K562 (cell line): ENCODE data around the gene GABRR3. TPM values are rescaled to one million over a fixed set of nuclear protein-coding genes. Genes with fewer than 3 reads are reported as not detected.

Experiments used
- ATAC-seq: fragments of 200-7000 bp; cut with Tn5 transposase; 3 replicates; pipeline ENCODE4 v1.9.1; 2020; ENCODE audit warnings: moderate library complexity
- BruUV-seq: library from RNA; stranded (reverse); fragments of 400-500 nt; replicated peaks from 2 replicates; lab custom pipeline; 2021; lab: Mats Ljungman, UMichigan
- CTCF ChIA-PET: fragments of 300-600 bp; formaldehyde crosslinking; extraction: SDS; loops from one replicate; lab custom pipeline; 2021; ENCODE audit warnings: low intra/inter-chr PET ratio; lab: Yijun Ruan, JAX
- POLR2A ChIA-PET: fragments of 300-600, 350-650 bp; sonication (Branson Sonifier 250); formaldehyde crosslinking; extraction: SDS; loops from one replicate; lab custom pipeline; 2021; ENCODE audit warnings: antibody characterized with exemption, inconsistent platforms; lab: Yijun Ruan, JAX
- DNase-seq, 4 experiments: peaks; one replicate each; pipeline versions ENCODE4 v3.0.0 to v3.0.0-alpha.2; 2011 to 2018; ENCODE audit warnings: low spot score in 3 of 4, mixed read lengths in 3 of 4; ENCODE audit errors: extremely low read depth in 1 of 4
- FAIRE-seq: peaks from 2 replicates; lab custom pipeline; 2011; peaks lifted over from hg19 to GRCh38; lab: Jason Lieb, UNC
- H2AFZ ChIP-seq: 2 replicates; pipeline ENCODE4 v1.6.0; 2011; ENCODE audit warnings: low read depth, low read length, control low read depth, inconsistent platforms
- H3K27ac ChIP-seq: fragments of 200-600 bp; 3 replicates; pipeline ENCODE4 v1.8.0; 2011; ENCODE audit warnings: low read depth, mild to moderate bottlenecking, control low read depth, inconsistent platforms, low read length, moderate library complexity, mixed read lengths; ENCODE audit errors: extremely low read depth
- H3K27me3 ChIP-seq, 2 experiments: fragments of 300-600 bp in 1 of 2; 2 replicates in 1 of 2; 3 replicates in 1 of 2; pipeline versions ENCODE4 v1.6.0 to v1.8.0; 2011; ENCODE audit warnings: inconsistent platforms in 2 of 2, low read length in 2 of 2, mild to moderate bottlenecking in 1 of 2, mixed read lengths in 1 of 2, moderate library complexity in 1 of 2; ENCODE audit not compliant: control insufficient read depth in 2 of 2, insufficient read depth in 2 of 2
- H3K36me3 ChIP-seq: fragments of 300-600 bp; 3 replicates; pipeline ENCODE4 v1.8.0; 2011; ENCODE audit warnings: mild to moderate bottlenecking, low read length, inconsistent platforms; ENCODE audit not compliant: control insufficient read depth, insufficient read depth
- H3K4me1 ChIP-seq, 2 experiments: fragments of 200-600 bp in 1 of 2; replicated peaks in 1 of 2; 2 replicates in 1 of 2; 3 replicates in 1 of 2; pipeline versions ENCODE4 v1.5.1 to v1.8.0; 2011; ENCODE audit warnings: inconsistent platforms in 2 of 2, low read length in 2 of 2, mild to moderate bottlenecking in 1 of 2, mixed read lengths in 1 of 2, moderate library complexity in 1 of 2; ENCODE audit not compliant: control insufficient read depth in 2 of 2, insufficient read depth in 2 of 2
- H3K4me2 ChIP-seq: 2 replicates; pipeline ENCODE4 v1.6.1; 2011; ENCODE audit warnings: low read length, control low read depth, inconsistent platforms, mixed read lengths; ENCODE audit not compliant: insufficient read depth
- H3K4me3 ChIP-seq: fragments of 200-600 bp; sonication (generic), shearing (Covaris generic); 2 replicates; pipeline ENCODE4 v1.5.1; 2016; ENCODE audit warnings: control low read depth, inconsistent platforms
- H3K79me2 ChIP-seq: fragments of 200-600 bp; 3 replicates; pipeline ENCODE4 v1.8.0; 2011; ENCODE audit warnings: low read length, inconsistent platforms; ENCODE audit not compliant: control insufficient read depth, insufficient read depth
- H3K9ac ChIP-seq, 2 experiments: 2 replicates each; pipeline versions ENCODE4 v1.6.0 to v1.6.1; 2011; ENCODE audit warnings: low read depth in 2 of 2, low read length in 2 of 2, control low read depth in 1 of 2, inconsistent platforms in 1 of 2, mild to moderate bottlenecking in 1 of 2, mixed read lengths in 1 of 2; ENCODE audit not compliant: insufficient read depth in 1 of 2
- H3K9me1 ChIP-seq: one replicate; pipeline ENCODE4 v1.6.0; 2011; ENCODE audit warnings: inconsistent platforms, mild to moderate bottlenecking, low read length, moderate library complexity; ENCODE audit not compliant: control insufficient read depth, insufficient read depth
- H3K9me3 ChIP-seq: replicated peaks from 2 replicates; pipeline ENCODE4 v1.5.1; 2011; ENCODE audit warnings: low read depth, low read length, inconsistent platforms; ENCODE audit not compliant: control insufficient read depth, insufficient read depth
- H4K20me1 ChIP-seq: replicated peaks from 2 replicates; pipeline ENCODE4 v1.6.1; 2011; ENCODE audit warnings: low read length, inconsistent platforms, mixed read lengths; ENCODE audit not compliant: control insufficient read depth, insufficient read depth
- ADNP ChIP-seq: fragments of 200-800 bp; sonication (Bioruptor generic); IDR thresholded peaks from 2 replicates; pipeline ENCODE4 v1.6.1; 2016; ENCODE audit warnings: missing genetic modification characterization, missing compliant biosample characterization
- CCAR2 ChIP-seq: fragments of 200-400 bp; formaldehyde crosslinking; IDR thresholded peaks from 2 replicates; pipeline ENCODE4 v1.6.1; 2017; ENCODE audit warnings: mild to moderate bottlenecking, low read depth, low read length
- CGGBP1 ChIP-seq: fragments of 250-450 bp; sonication (Bioruptor Pico); IDR thresholded peaks from 2 replicates; pipeline ENCODE4 v1.9.0; 2021; ENCODE audit warnings: mild to moderate bottlenecking
- EHMT2 ChIP-seq: fragments of 450-650 bp; IDR thresholded peaks from 2 replicates; pipeline ENCODE4 v1.6.1; 2018; ENCODE audit warnings: antibody characterized with exemption
- HDAC3 ChIP-seq: fragments of 450-650 bp; IDR thresholded peaks from 2 replicates; pipeline ENCODE4 v1.6.1; 2018; ENCODE audit warnings: borderline replicate concordance, mild to moderate bottlenecking, moderate library complexity; ENCODE audit not compliant: partially characterized antibody
- MYC ChIP-seq, 2 experiments: fragments of 250-450 bp in 1 of 2; sonication (Bioruptor Pico) in 1 of 2; IDR thresholded peaks; 2 replicates each; pipeline versions ENCODE4 v1.5.1 to v1.6.1; 2012 to 2021; ENCODE audit warnings: low read depth in 2 of 2, borderline replicate concordance in 1 of 2, improper control_type of control experiment in 1 of 2, low read length in 1 of 2, mild to moderate bottlenecking in 1 of 2, moderate library complexity in 1 of 2
- NFE2L1 ChIP-seq: fragments of 450-650 bp; IDR thresholded peaks from 2 replicates; pipeline ENCODE4 v1.6.1; 2016; ENCODE audit warnings: missing genetic modification characterization, low read depth, mild to moderate bottlenecking, missing compliant biosample characterization, moderate library complexity, borderline replicate concordance
- SMARCE1 ChIP-seq: fragments of 450-650 bp; IDR thresholded peaks from 2 replicates; pipeline ENCODE4 v1.7.1; 2016; ENCODE audit warnings: mild to moderate bottlenecking
- SRSF3 ChIP-seq: fragments of 200-400 bp; formaldehyde crosslinking; IDR thresholded peaks from 2 replicates; pipeline ENCODE4 v1.6.1; 2016; ENCODE audit warnings: mild to moderate bottlenecking, low read length, moderate library complexity; ENCODE audit not compliant: insufficient read depth
- STAT5A ChIP-seq: IDR thresholded peaks from 2 replicates; pipeline ENCODE4 v1.6.1; 2012; ENCODE audit warnings: low read length, inconsistent platforms, borderline replicate concordance
- ZNF174 ChIP-seq: fragments of 250-450 bp; sonication (Bioruptor Pico); IDR thresholded peaks from 2 replicates; pipeline ENCODE4 v1.4.0; 2020; ENCODE audit warnings: mild to moderate bottlenecking
- ZNF23 ChIP-seq: fragments of 250-450 bp; sonication (Bioruptor Pico); IDR thresholded peaks from 2 replicates; pipeline ENCODE4 v1.4.0; 2020; ENCODE audit warnings: mild to moderate bottlenecking
- WGBS: fragments of 100-300 bp; shearing (Covaris generic); methylation state at CpG from one replicate; pipeline ENCODE4 v1.1.6; 2016; ENCODE audit warnings: low coverage, mixed read lengths; ENCODE audit not compliant: insufficient coverage; ENCODE audit errors: missing lambda C conversion rate; 5-methylcytosine and 5-hydroxymethylcytosine counted together
- in situ Hi-C: fragments of 300-500 bp; cut with MboI; formaldehyde crosslinking; loops from 4 replicates; pipeline ENCODE4 v1.15.0; 2018; ENCODE audit warnings: inconsistent platforms, mixed read lengths
- intact Hi-C: fragments of 100-400 bp; cut with micrococcal nuclease; formaldehyde crosslinking; loops from 2 replicates; pipeline ENCODE4 v1.14.2; 2022
- polyA plus RNA-seq, 8 experiments: library from polyadenylated mRNA; depleted of rRNA in 4 of 8; stranded (reverse) in 5 of 8; unstranded in 3 of 8; fragments of >200 nt; fragmentation: Nextera tagmentation in 2 of 8; fragmentation: Illumina TruSeq in 1 of 8; extraction: Ambion mirVana in 2 of 8; extraction: Trizol in 1 of 8; gene quantifications; 2 replicates each; pipeline versions ENCODE4 v1.2.1 to v1.2.3, GENCODE V29; 2011 to 2014; ENCODE audit warnings: inconsistent platforms in 1 of 8, missing spikeins in 1 of 8
- total RNA-seq, 7 experiments: library from RNA; depleted of rRNA in 6 of 7; stranded (reverse); fragments of >200 nt in 6 of 7; fragmentation: Illumina TruSeq in 2 of 7; extraction: Trizol in 2 of 7; gene quantifications; 2 replicates each; pipeline versions ENCODE4 v1.2.1 to v1.2.3, GENCODE V29; 2011 to 2021; ENCODE audit warnings: low replicate concordance in 1 of 7
- TF ChIP-seq, protein P1 (sequence below): fragments of 250-450 bp; sonication (Bioruptor Pico); IDR thresholded peaks from 2 replicates; pipeline ENCODE4 v1.5.0; 2020; ENCODE audit warnings: mild to moderate bottlenecking

GABRR3 gene
- total and polyA plus RNA-seq, 9 of the 15 experiments (the other 6 are each of a cell fraction or from before 2014, with no cell fraction given), result not detected

DNA sequence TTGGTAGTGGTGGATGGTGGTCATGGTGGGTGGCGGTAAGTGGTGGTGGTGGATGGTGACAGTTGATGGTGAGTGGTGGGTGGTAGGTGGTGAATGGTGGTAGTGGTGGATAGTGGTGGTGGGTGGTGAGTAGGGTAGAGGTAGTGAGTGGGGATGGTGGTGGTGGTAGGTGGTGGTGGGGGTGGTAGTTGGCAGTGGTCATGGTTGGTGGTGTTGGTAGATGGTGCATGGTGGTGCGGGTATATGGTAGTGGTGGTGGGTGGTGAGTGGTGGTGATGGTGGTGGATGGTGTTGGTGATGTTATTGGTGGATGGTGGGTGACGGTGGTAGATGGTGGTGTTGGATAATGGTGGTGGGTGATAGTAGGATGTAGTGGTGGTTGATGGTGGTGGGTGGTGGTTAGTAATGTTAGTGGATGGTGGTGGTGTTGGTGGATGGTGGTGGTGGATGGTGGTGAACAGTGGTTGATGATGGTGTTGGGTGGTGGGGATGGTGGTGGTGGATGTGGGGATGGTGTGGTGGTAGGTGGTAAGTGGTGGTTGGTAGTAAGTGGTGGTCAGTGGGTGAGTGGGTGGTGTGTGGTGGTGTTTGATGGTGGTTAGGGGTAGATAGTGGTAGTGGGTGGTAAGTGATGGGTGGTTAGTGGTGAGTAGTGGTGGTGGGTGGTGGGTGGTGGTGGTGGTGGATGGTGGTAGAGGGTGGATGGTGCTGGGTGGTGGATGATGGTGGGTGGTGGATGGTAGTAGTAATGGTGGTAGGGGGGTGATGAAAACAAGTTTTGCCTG is 46.1 kb downstream of the GABRR3 start:
- TF ChIP-seq MYC (IDR thresholded peaks at IDR 0.05; ENCODE audit: low read depth, low read length) (no peak), MYC (CRISPR knock-in tag; IDR thresholded peaks at IDR 0.05; ENCODE audit: borderline replicate concordance, low read depth) (no peak), CGGBP1 (CRISPR knock-in tag) (no peak), SMARCE1 (no peak), EHMT2 (no peak), HDAC3 (no peak), ADNP (tag) (no peak), ZNF23 (CRISPR knock-in tag) (no peak), NFE2L1 (tag) (no peak), SRSF3 (no peak), CCAR2 (no peak), ZNF174 (no peak), STAT5A (no peak)
- TF ChIP-seq, protein P1, sequence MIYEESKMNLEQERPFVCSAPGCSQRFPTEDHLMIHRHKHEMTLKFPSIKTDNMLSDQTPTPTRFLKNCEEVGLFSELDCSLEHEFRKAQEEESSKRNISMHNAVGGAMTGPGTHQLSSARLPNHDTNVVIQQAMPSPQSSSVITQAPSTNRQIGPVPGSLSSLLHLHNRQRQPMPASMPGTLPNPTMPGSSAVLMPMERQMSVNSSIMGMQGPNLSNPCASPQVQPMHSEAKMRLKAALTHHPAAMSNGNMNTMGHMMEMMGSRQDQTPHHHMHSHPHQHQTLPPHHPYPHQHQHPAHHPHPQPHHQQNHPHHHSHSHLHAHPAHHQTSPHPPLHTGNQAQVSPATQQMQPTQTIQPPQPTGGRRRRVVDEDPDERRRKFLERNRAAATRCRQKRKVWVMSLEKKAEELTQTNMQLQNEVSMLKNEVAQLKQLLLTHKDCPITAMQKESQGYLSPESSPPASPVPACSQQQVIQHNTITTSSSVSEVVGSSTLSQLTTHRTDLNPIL, result no peak
- Histone ChIP-seq H3K27ac (no peak overlapping the region), H3K4me3 (no peak overlapping the region), H3K27me3 (no peaks in the 10 kb centered on the region), H3K4me1 (no peaks in the 10 kb centered on the region), H3K9ac (no peak overlapping the region), H3K9me3 (no peaks in the 10 kb centered on the region), H3K4me2 (no peak overlapping the region), H4K20me1 (no peaks in the 10 kb centered on the region), H3K9me1 (no peaks in the 10 kb centered on the region), H2AFZ (no peak overlapping the region), H3K36me3 (no peaks in the 10 kb centered on the region), H3K79me2 (no peaks in the 10 kb centered on the region)
- in situ Hi-C loops, result no loop called here
- WGBS, result 0% methylated on average over 1 of the region's 3 CpGs
- CTCF ChIA-PET, result no interaction called here
- FAIRE-seq, result no peak
- intact Hi-C loops, result no loop called here
- no peak for ATAC-seq
- DNase-seq, result no peak
- no TSS peak for BruUV-seq
- POLR2A ChIA-PET, result no interaction called here
